ENCODE measurements around the gene ZNF394.

The ZNF394 gene

DNA sequence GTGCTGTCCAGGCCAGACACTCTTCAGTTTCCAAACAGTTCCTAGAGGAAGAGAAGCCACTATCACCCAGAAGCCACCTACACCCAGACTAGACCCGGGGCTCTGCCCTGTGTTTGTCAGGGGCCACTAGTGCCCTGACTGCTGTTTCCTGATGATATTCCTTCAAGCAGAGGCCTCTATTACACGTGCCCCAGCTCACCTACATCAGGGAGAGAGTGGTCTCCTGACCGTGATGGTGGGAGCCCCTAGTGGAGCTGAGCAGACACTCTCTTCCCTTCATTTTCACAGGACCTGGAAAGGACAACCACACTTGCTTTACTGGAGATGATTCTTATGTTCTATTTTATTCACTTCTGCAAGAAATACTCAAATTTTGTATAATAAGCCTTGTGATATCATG is 9.2 kb downstream of the ZNF394 start:
- no peak for DNase-seq

- DNase-seq = peak; percentile 54
These were observed 10.8 kb downstream of the ZNF394 start for GRCh38 chr7:99489235-99489634.

DNA sequence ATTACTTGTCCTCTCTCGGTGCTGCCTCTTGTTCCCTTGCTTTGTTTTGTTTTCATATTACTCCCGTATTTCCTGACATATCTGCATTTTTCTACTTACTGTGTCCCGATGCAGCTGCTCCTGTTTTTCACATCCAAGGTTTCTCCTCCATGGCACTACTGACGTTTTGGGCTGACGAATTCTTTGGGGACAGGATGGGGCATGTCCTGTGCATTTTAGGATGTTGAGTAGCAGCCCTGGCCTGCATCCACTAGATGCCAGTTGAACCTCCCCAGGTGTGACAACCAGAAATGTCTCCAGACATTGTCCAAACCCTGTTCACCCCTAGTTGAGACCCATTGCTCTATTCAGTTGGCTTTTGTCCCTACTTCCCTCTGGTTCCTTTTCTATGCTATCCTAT is 15.0 kb downstream of the ZNF394 start:
- DNase-seq = no peak

GRCh38 chr7:99478464-99479440 is 21.3 kb downstream of the ZNF394 start:
- peak; percentile 39 for DNase-seq

DNA sequence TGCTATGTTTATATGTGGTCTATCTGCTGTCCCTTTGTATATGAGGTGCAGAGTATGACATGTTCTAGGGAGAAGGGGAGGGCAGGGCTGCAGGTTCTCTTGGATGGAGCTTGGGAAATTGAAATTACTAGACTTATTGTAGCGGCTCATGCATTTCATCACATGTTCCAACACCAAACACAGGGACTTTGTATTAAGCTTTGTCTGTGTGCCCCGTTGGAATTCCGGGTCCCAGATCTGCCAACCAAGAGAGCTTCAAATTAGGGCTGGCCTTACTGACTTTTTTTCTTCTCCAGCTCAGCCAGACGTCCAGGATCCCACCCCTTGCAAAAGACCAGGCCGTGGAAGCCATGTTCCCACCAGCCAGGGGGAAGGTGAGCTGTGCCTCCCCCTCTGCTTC is 24.0 kb downstream of the ZNF394 start:
- no peak for DNase-seq

- peak; percentile 92 for DNase-seq
These were observed 26.8 kb downstream of the ZNF394 start for GRCh38 chr7:99473315-99473596.

DNA sequence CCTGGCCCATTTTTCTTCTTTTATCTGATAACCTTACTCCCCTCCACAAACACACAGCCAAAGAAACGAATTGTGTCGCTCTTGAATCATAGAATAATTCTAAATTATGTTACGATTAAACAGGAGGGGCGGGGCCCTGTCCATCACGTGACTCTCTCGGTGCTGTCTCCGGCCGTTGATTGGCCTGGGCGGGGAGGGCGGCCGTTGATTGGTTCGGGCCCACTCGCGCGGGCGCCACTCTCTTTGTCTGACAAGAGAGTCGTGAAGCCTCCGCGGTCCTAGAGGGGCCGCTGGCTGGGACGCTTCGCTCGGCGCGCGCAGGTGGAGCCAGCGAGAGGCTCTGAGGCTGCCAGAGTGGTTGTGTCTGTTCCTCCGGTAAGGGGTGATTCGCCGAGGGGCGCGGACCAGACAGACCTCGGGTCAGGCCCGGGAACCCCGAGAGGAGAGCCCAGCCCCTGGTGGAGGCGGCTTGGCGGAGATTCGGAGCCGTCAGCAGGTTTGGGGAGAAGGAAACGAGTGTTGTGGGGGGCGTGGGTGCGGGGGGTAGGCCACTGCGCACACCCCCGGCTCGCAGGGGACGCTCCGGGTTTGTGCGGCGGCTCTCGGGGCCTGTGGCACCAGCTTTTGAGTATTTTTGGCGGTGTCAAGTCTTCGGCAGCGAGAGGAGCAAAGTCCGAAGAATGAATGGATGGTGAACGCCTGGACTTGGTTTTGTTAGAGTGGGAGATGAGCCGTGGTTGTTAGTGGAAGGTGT is 27.3 kb downstream of the ZNF394 start, which contains the start of gene ZNF789:
Gene ZNF789, plus strand, starts transcription at position 330 of the 754 bp plus-strand sequence. CDS start 3,567 bp downstream, outside the sequence.
- DNase-seq = peak; percentile 99

GRCh38 chr7:99469381-99470065 is 30.6 kb downstream of the ZNF394 start:
- no peak for DNase-seq

GRCh38 chr7:99468336-99468918 is 31.7 kb downstream of the ZNF394 start:
- DNase-seq = no peak

DNA sequence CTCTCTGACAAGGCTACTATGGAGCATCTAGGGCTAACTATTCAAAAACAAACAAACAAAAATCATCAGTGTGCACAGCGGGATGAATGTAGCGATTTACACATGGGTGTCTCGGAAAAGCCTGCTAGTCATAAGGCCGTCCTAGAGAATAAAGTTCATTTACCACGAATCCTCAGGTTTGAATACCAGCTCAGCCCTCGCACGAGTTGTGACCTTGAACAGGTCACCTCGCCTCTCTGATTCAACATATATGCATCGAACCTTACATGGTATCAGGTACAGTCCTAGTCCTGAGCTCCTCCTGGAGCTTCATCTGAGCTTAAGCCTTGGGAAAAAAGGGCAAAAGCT is 34.7 kb downstream of the ZNF394 start:
- peak; percentile 30 for DNase-seq

DNA sequence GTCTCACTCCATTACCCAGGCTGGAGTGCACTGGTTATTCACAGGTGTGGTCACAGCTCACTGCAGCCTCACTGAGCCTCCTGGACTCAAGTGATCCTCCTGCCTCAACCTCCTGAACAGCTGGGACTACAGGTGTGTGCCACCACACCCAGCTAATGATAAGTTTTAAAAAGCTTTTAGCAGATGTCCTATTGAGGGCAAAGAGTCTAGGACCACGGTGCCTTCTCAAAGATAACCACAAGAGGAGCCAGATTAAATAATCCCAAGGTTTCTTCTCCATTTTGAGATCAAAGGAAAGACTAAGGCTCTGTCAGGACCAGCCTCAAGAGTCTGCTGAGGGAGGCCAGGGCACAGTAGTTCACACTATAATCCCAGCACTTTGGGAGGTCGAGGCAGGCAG is 38.9 kb downstream of the ZNF394 start:
- DNase-seq = peak; percentile 47

DNA sequence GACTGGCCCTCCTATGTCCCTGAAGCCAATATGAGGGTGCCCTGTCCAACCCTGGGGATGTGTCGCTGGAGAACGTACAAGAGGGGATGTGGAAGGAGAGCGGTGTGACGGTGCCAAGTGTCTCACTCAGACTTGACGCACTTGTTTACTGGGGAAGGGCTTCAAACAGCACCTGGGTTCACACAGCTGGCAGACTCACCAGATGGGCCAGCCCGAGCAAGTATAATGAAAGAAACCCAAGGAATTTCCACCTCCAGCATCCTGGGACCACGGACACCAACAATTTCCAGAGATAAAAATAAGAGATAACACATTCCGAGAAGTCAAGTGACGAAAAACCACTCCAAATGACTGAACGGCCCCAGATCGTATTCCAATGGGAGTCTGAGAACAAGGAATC is 39.4 kb downstream of the ZNF394 start:
- DNase-seq = no peak

GRCh38 chr7:99459087-99459486 is 41.0 kb downstream of the ZNF394 start:
- DNase-seq = peak; percentile 76

- no peak for DNase-seq
These were observed 42.2 kb downstream of the ZNF394 start for GRCh38 chr7:99457650-99458493.

- no peak for DNase-seq
These were observed 42.9 kb downstream of the ZNF394 start for GRCh38 chr7:99457050-99457649.

GRCh38 chr7:99456288-99456687 is 43.8 kb downstream of the ZNF394 start:
- no peak for DNase-seq

- DNase-seq = no peak
These were observed 44.2 kb downstream of the ZNF394 start for GRCh38 chr7:99455874-99456273.

DNA sequence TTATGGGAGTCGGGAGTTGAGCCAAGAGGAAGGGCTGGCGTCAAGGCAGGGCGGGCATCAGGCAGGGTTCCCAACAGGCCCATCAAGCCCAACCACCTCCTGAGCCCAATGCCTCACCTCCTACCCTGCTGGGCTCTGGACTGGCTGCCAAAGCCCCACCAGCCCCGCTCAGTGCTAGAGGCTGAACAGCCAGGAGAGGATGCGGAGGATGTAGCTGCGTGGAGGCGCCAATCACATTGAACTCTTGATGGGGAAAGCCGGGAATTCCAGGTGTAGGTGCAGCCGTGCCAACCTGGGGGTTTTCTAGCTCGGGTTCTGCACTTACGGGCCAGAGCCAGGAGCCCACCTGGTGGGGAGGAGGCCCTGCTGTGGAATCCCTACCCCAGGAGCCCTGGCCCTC is 47.0 kb downstream of the ZNF394 start:
- no peak for DNase-seq

GRCh38 chr7:99452541-99452940 is 47.5 kb downstream of the ZNF394 start:
- DNase-seq = no peak

GRCh38 chr7:99451936-99452335 is 48.1 kb downstream of the ZNF394 start:
- DNase-seq = no peak

DNA sequence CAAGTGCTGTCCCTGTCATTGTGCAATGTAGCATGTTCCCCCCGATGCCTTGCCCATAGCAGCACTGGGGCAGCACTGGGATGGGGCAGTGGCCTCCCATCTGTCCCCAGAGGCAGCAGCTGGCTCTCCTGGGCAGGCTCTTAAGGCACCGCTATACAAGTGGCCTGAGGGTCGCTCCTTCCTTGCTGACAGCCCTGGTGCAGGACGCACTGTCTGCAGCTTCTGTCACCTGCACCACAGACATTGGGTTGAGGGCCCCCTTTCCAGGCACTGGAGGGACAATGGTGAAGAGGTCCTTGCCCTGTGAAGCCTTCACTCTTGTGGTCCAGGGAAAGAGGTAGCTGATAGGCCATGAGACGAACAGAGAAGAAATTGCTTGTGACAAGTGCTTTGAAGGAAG is 50.8 kb downstream of the ZNF394 start:
- no peak for DNase-seq

GRCh38 chr7:99448855-99449254 is 51.2 kb downstream of the ZNF394 start:
- no peak for DNase-seq

All from hematopoietic multipotent progenitor cell treated with erythropoietin and hydrocortisone succinate and interleukin-3 and kit ligand, for 6 days (in vitro differentiated cells).